Measurements from ENCODE around the gene BTBD9.

DNA sequence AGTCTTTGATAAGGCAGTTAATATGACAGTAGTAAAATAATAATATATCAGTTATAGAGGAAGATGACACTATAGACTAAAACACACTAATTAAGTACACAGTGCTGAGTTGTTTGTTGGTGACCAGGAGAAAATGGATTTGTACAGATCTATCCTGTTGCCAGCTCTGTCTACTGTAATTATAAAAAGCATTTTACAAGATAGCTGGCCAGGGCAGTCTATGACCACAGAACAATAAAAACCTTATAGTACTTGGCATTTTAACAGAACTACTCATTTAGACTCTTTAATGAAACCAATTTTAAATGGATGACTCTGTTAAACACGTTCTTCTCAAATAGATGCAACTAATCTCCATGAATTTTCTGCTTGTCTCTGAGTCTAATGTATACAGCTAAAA, 367.5 kb downstream of the BTBD9 start:
- TF ChIP-seq CTCF (IDR thresholded peaks at IDR 0.05) (no peak), POLR2A (IDR thresholded peaks at IDR 0.05) (no peak)

Data from Peyer's patch (tissue), 4 donors.